CD4-positive, alpha-beta T cell treated with Interleukin-17A for 1 hour (primary cell): ENCODE measurements around the gene CNKSR1.
"Not testable (repeated sequence)": the region's sequence is repeated elsewhere in the genome, so short reads cannot be mapped to it uniquely, and the experiment has no call there.

Experiments
- DNase-seq: peaks from one replicate; pipeline ENCODE4 v3.0.0-alpha.2; 2020

CNKSR1 gene

DNA sequence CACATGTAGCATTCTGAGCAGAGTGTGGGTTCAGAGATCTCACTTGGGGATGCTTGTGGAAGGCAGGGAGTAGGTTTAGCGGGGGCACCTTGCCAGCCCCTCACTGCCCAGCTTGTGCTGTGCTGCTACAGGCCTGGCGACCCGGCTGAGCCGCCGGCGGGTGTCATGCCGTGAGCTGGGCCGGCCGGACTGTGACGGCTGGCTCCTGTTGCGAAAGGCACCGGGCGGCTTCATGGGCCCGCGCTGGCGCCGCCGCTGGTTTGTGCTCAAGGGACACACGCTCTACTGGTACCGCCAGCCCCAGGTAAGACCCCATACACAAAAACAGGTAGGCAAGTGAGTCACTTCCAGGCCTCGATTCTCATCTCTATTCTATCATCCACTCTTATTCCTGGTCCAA, 7.6 kb downstream of the CNKSR1 start:
- no peak for DNase-seq

- DNase-seq, result no peak
These were observed 10.6 kb downstream of the CNKSR1 start for GRCh38 chr1:26187882-26188281.

- DNase-seq, result no peak
These were observed 11.2 kb downstream of the CNKSR1 start for GRCh38 chr1:26188477-26188876.

GRCh38 chr1:26189331-26189730, 12.0 kb downstream of the CNKSR1 start:
- DNase-seq, result no peak

DNA sequence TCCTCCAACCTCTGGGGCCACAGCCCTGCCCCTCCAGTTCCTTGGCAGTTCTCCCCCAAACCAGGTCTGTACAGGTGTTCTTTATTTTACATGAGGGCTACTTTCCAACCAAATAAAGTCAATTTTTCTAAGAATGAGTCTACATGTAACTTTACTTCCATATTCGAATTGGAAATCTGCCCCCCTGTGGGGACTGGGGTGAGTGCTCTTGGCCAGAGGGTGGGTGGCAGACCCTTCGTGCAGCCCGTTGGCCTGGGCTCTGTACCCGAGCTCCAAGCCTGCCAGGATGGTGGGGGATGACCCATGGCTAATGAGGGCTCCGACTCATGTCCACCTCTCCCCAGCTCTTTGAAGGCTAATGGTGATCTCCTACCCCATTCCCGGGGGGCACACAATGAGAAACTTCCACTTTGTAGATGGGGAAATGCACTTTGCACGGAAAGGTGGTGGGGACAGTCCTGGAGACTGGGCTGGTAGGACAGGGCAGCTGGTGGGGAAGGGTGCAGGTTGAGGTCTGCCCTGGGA, 12.5 kb downstream of the CNKSR1 start:
- no peak for DNase-seq

- DNase-seq, result peak; percentile 41
These were observed 13.2 kb downstream of the CNKSR1 start, which contains the start of gene CATSPER4 for GRCh38 chr1:26190373-26190987. TSS of gene CATSPER4 (plus strand) at chr1:26190602. CDS start at chr1:26190628, 26 bp downstream.

DNA sequence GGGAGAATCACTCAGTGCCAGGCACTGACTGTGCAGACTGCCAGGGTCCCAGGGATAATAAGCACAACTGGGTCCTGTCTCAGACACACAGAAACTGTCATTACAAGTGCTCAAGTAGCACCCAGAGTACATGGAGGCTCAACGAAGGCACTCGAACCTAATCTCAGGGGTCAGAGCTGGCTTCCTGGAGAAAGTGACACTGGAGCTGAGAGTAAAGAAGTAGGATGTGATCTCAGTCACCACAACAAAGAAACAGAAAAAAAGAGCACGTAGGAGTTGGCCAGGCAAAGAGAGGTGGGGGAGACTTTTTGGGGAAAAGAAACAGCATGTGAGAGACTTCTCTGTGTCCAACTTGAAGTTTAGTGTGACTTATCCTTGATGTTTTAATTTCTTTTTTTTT, 14.4 kb downstream of the CNKSR1 start:
- no peak for DNase-seq

DNA sequence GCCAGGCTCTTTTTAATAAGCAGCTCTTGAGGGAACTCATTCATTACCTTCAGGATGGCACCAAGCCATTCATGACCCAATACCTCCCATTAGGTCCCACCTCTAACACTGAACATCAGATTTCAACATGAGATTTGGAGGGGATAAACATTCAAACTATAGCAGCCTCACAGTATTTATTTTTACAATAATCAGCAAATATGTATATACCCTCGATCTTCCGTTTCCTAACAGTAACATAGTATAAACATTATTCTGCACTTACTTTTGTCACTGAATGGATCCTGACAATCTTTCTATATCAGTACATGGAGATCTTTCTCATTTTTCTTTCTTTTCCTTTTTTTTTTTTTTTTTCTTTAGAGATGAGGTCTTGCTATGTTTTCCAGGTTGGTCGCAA, 18.5 kb downstream of the CNKSR1 start:
- no peak for DNase-seq

GRCh38 chr1:26197301-26197700, 20.0 kb downstream of the CNKSR1 start:
- DNase-seq, result no peak

DNA sequence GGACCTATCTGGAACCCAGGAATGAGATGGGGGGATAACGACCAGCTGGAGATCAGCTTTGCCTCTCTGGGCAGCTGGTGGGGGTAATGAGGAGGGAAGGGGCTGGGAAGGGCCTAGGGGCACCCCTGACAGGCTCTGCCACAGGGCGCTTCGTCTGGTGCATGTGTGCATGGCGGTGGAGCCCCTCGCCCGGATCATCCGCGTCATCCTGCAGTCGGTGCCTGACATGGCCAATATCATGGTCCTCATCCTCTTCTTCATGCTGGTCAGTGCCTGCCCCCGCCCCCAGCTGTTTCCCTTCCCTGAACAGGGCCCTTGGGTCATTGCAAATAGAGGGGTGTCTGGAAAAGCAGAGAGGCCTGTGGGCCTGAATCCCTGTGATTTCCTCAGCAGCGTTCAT, 20.5 kb downstream of the CNKSR1 start:
- no peak for DNase-seq

GRCh38 chr1:26200413-26200812, 23.1 kb downstream of the CNKSR1 start:
- DNase-seq, result no peak

DNA sequence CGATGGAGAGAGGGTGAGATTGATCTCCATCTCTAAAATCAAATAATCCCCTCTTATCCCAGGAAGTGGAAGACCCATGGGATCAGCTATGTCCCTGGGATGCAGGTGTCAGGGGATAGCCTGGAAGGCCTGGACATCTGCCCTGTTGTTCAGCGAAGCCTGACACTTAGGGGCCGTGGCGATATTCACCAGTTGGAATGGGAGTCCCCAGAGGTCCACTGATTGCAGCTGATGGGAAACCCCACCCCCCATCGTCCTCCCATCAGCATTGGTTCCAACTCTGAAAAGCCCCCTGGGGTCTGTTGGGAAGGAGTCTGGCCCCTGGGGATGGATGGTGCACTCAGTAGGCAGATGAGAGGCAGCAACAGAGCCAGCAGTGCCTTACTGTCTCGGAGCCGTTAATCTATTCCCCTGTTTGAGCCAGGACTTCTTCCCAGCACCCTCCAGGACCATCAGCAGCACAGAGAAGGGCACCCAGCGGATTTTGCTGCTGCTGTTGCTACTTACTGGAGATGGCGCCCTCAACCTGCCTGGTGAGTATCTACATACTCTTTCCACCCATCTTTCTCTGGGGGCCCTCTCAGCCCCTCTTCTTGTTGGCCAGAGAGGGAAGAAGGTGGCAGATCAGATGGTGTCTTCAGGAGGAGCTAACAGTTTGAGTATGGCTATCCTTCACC, 26.5 kb downstream of the CNKSR1 start:
- DNase-seq, result no peak

DNA sequence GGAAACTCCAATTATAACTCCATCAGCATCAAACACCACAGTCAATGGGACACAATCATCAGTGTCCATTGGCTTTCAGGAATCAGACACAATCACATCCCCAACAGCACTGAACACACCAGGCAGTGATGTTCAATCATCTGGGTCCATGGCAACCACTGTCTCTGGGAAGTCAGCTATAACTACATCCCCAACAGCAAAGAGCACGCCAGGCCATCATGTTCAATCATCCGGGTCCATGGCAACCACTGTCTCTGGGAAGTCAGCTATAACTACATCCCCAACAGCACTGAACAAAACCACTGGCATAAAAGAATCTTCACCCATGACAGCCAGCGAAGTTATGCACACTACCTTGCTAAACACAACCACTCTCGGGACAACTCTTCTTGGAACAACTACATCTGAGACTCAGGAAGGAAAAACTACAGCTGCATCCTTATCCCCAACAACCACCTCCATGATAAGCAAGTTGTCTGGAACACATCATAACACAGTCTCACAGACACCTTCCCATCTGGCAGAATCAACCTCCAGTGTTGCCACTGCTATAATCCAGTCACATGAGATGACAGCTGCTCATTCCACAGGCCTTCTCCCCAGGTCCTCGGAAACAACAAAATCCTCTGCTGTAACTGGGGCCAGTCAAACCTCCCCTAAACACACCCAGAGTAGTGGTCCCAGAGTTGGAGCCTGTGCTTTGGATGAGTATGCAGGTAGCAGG, 33.0 kb downstream of the CNKSR1 start:
- DNase-seq, result no peak

- DNase-seq, result no peak
These were observed 35.4 kb downstream of the CNKSR1 start for GRCh38 chr1:26212726-26213125.

GRCh38 chr1:26213335-26213905, 36.1 kb downstream of the CNKSR1 start:
- no peak for DNase-seq

DNA sequence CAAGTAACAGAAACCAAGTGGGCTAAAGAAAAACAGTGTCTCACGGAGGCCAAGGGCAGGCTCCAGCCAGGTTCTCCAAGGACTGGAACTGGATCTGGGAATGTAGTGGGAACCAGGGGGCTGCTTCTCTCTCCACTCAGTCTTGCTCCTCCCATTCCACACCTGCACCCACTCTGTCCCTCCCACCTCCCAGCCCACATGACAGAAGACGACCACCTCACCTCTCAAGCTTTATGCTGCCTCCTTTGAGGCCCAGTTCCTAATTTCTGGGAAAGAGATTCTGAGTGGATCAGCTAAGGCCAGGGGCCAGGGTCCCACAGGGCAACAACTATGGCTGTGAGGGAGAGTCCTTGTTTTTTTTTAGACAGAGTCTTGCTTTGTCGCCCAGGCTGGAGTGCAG, 38.0 kb downstream of the CNKSR1 start:
- DNase-seq, result no peak

DNA sequence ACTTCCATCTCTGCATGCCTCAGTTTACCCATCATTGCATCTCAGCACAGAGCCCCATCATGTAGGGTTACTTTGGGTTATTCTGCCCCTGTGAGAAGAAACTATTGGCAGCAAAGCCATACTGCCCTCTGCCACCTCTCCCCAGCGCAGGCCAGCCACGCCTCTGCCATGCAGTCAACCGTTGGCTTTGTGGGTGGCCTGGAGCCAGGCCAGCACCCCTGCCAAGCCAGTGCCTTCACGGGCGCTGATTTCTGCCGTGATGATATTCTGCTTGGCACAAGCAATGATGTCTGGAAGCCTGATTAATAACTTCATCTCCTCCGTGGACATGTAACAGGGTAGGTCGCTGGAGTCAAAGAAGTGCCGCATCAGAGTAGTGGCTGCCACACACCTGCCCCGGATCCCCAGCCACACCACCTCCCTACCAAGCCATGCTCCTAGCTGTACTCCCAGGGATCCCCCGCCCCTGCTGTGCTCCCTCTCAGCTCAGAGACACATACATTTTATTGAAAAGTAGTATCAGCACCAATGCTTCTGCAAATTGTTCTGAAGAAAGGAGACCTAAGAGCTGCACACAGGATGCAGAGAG, 41.7 kb downstream of the CNKSR1 start:
- no peak for DNase-seq

DNA sequence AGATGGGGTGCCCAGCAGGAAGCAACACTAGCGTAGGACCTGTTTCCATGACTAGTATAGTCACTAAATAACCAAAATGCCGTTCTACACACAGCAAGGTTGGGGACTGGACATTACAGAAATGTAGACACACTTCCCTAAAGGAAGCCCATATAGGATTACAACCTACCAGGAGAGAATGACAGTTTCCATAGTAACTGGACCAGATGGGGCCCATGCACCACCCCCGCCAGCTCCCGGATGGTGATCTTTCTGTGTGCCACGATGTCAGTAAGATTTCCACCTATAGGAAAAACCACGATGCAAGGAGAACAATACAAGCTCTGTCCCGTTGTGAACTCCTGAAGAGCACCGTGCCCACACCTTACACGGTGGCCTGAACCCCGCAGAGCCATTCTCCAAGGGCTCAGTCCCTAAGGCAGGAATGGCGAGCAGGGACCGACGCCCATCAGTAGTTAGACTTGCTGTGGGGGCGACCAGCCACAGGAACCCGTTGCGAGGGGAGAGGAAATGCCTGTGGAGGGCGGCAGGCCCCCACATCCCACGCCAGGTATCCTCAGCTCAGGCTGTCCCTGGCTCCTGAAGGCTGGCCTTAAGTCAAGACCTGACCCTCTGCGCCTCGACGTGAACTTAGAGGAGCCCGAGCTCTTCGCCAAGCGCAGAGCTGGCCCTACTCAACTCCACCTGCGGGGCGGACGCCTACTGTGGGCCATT, 43.1 kb downstream of the CNKSR1 start:
- DNase-seq, result no peak

- DNase-seq, result no peak
These were observed 43.8 kb downstream of the CNKSR1 start for GRCh38 chr1:26221094-26221493.

GRCh38 chr1:26224606-26225005, 47.3 kb downstream of the CNKSR1 start:
- DNase-seq, result no peak

- DNase-seq, result peak; percentile 53
These were observed 47.9 kb downstream of the CNKSR1 start for GRCh38 chr1:26225033-26225831.

DNA sequence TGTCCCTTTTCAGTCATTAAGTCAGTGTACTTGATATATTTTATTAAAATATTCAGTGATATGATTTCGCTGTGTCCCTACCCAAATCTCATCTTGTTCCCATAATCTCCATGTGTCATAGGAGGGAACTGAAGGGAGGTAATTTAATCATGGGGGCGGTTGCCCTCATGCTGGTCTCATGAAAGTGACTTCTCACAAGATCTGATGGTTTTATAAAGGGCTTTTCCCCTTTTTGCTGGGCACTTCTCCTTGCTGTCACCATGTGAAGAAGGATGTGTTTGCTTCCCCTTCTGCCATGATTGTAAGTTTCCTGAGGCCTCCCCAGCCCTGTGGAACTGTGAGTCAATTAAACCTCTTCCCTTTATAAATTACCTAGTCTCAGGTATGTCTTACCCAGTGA, 53.4 kb downstream of the CNKSR1 start:
- DNase-seq, result not testable (repeated sequence)
